ENCODE results near the gene NRXN3.

GRCh38 chr14:79420725-79421124, 1250.6 kb downstream of the NRXN3 start:
- TF ChIP-seq CTCF (conservative IDR thresholded peaks at IDR 0.05; ENCODE audit: low read length) (no peak), EZH2phosphoT487 (IDR thresholded peaks at IDR 0.05; ENCODE audit: borderline replicate concordance, low read depth, low read length) (no peak)
